CD4-positive, alpha-beta T cell (primary cell): ENCODE results near the gene TRIM15. TPM values are rescaled to one million over a fixed set of nuclear protein-coding genes. Genes with fewer than 3 reads are reported as not detected.
A peak's percentile ranks its signal among the peaks of the same experiment; 100 is the strongest.

Experiments
- ATAC-seq: fragments of 200-7000 bp; cut with Tn5 transposase; one replicate; pipeline ENCODE4 v1.10.0; 2022; ENCODE audit warnings: mild to moderate bottlenecking; ENCODE audit not compliant: poor library complexity
- CTCF ChIA-PET: fragments of 350-600 bp; sonication (Branson Sonifier 250); formaldehyde crosslinking; loops from one replicate; lab custom pipeline; 2021; ENCODE audit warnings: antibody characterized with exemption, inconsistent platforms; lab: Charles Lee
- POLR2A ChIA-PET: fragments of 350-600 bp; sonication (Branson Sonifier 250); formaldehyde crosslinking; loops from one replicate; lab custom pipeline; 2021; ENCODE audit warnings: antibody characterized with exemption, inconsistent platforms; lab: Charles Lee
- DNase-seq, 14 experiments: peaks; one replicate each; pipeline ENCODE4 v3.0.0-alpha.2; 2013 to 2020; ENCODE audit warnings: mixed read lengths in 2 of 14
- H3K27ac ChIP-seq, 2 donors: one replicate each; pipeline versions ENCODE4 v1.5.1 to v1.7.0; 2013; ENCODE audit warnings: low read length in 2 of 2, low read depth in 1 of 2, mild to moderate bottlenecking in 1 of 2
- H3K27me3 ChIP-seq, 2 experiments: 1 replicate in 1 of 2; 2 replicates in 1 of 2; pipeline versions ENCODE4 v1.6.1 to v1.7.0; 2013; ENCODE audit warnings: low read length in 2 of 2, control low read depth in 1 of 2, mild to moderate bottlenecking in 1 of 2, moderate library complexity in 1 of 2; ENCODE audit not compliant: insufficient read depth in 2 of 2, control insufficient read depth in 1 of 2
- H3K36me3 ChIP-seq: one replicate; pipeline ENCODE4 v1.6.1; 2013; ENCODE audit warnings: low read length, control low read depth; ENCODE audit not compliant: insufficient read depth
- H3K4me1 ChIP-seq: one replicate; pipeline ENCODE4 v1.6.1; 2013; ENCODE audit warnings: low read length, control low read depth; ENCODE audit not compliant: insufficient read depth
- H3K4me3 ChIP-seq: one replicate; pipeline ENCODE4 v1.5.1; 2013; ENCODE audit warnings: mild to moderate bottlenecking, low read length, moderate library complexity
- H3K9me3 ChIP-seq, 2 experiments: 1 replicate in 1 of 2; 2 replicates in 1 of 2; pipeline versions ENCODE4 v1.6.1 to v1.7.0; 2013; ENCODE audit warnings: low read length in 2 of 2, mild to moderate bottlenecking in 2 of 2, control low read depth in 1 of 2, moderate library complexity in 1 of 2; ENCODE audit not compliant: control insufficient read depth in 1 of 2, insufficient read depth in 1 of 2
- H3K27ac Mint-ChIP-seq: one replicate; pipeline ENCODE4 v1.8.0; 2020; ENCODE audit warnings: mixed read lengths
- H3K27me3 Mint-ChIP-seq: one replicate; pipeline ENCODE4 v1.8.0; 2021; ENCODE audit warnings: mixed read lengths
- H3K36me3 Mint-ChIP-seq: one replicate; pipeline ENCODE4 v1.8.0; 2021; ENCODE audit warnings: low read depth, mixed read lengths
- H3K4me1 Mint-ChIP-seq: one replicate; pipeline ENCODE4 v1.8.0; 2021; ENCODE audit warnings: low read depth, mixed read lengths
- H3K4me3 Mint-ChIP-seq: one replicate; pipeline ENCODE4 v1.8.0; 2020; ENCODE audit warnings: mild to moderate bottlenecking, mixed read lengths
- H3K9me3 Mint-ChIP-seq: one replicate; pipeline ENCODE4 v1.8.0; 2020; ENCODE audit warnings: mixed read lengths
- intact Hi-C, 2 experiments: fragments of 100-400 bp; cut with DNase I in 1 of 2; cut with micrococcal nuclease in 1 of 2; formaldehyde crosslinking; loops; one replicate each; pipeline versions ENCODE4 v1.15.1 to v1.9.0; 2023 to 2025; cut with DNase I, micrococcal nuclease
- total RNA-seq, 174 experiments: library from RNA in 2 of 174; stranded (reverse) in 2 of 174; gene quantifications; one replicate each; pipeline ENCODE4 v1.2.3 and lab custom pipeline; 2021 to 2026
- TF ChIP-seq, protein P1 (sequence below): fragments of 200-600 bp; IDR thresholded peaks from one replicate; pipeline ENCODE4 v1.8.0; 2022; ENCODE audit warnings: antibody characterized with exemption, mild to moderate bottlenecking

Gene TRIM15
- total RNA-seq, 2 experiments from 2014 or later = not detected

DNA sequence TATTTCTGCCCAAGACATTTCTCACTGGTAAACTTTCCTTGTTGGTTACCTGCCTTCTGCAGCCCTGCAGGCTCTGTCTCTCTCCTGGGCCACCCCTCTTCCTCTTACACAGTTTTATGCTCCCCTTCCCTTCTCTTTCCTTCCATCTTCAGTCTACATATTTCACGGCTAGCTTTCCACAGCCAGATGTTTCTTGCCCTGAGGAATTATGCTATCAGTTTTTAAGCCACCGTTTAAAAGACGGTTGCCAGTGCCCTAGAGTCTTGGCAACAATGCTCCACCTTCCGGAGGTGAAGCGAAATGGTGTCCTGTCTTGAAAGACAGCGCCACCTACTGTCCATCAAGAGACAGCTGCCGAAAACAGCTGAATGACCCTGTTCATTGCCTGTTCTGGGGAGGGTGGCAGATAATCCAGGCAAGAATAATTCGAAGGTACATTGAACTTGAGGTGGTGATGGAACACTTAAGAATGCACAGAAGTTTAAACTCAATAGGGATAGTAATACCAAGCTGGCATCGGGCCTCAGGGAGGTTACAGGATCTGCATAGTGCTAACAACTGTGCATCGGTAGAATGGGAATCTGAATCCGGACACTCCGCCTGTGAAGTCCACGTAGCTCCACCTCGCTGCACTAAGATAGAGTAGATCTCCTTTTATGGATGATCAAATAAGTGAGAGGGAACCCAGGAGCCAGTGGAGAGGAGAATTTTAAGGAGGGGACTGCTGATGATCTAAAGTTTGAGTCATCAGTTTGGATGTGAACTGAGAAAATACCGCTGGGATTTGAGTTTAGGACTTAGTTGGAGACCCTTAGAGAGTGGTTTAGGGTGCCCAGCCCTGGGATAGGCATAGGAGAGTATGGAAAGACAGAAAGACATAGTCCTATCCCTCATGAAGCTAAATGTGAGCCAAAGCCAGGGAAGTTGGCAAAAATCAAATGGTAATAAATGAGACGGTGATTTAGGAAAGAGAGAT, 32.2 kb upstream of the TRIM15 start:
- peaks cover 13% of the 10 kb centered on the region for H3K4me1 ChIP-seq
- H3K27ac Mint-ChIP-seq = no peak overlapping the region
- peaks cover 5% of the 10 kb centered on the region for H3K4me1 Mint-ChIP-seq
- peaks cover 0 to 8% of the 10 kb centered on the region in 2 experiments for H3K9me3 ChIP-seq
- H3K36me3 Mint-ChIP-seq = no peaks in the 10 kb centered on the region
- ChIA-PET POLR2A (interaction anchor here (1.0 to 2.2 kb wide), 5 partner anchors 28 to 194 kb away, joined by 3 to 22 read pairs (median 4); partner anchors contain the start of gene PPP1R11), CTCF (interaction anchor here (0.5 to 8.2 kb wide), 25 partner anchors 8 to 1270 kb away, joined by 3 to 198 read pairs (median 4); partner anchors contain the start of genes POLR1H and PPP1R11)
- no peak overlapping the region for H3K27ac ChIP-seq
- intact Hi-C loops = loop anchor here (1.0 to 2.0 kb wide), 2 partner anchors 28 to 282 kb away; no protein-coding TSS in a partner anchor
- no peaks in the 10 kb centered on the region for H3K9me3 Mint-ChIP-seq
- H3K36me3 ChIP-seq = no peaks in the 10 kb centered on the region
- H3K4me3 ChIP-seq = no peak overlapping the region
- ATAC-seq (peak; percentile 98), DNase-seq (peak; percentile 45 to 92 (median 60))
- H3K27me3 Mint-ChIP-seq = peaks cover 71% of the 10 kb centered on the region
- TF ChIP-seq, protein P1, sequence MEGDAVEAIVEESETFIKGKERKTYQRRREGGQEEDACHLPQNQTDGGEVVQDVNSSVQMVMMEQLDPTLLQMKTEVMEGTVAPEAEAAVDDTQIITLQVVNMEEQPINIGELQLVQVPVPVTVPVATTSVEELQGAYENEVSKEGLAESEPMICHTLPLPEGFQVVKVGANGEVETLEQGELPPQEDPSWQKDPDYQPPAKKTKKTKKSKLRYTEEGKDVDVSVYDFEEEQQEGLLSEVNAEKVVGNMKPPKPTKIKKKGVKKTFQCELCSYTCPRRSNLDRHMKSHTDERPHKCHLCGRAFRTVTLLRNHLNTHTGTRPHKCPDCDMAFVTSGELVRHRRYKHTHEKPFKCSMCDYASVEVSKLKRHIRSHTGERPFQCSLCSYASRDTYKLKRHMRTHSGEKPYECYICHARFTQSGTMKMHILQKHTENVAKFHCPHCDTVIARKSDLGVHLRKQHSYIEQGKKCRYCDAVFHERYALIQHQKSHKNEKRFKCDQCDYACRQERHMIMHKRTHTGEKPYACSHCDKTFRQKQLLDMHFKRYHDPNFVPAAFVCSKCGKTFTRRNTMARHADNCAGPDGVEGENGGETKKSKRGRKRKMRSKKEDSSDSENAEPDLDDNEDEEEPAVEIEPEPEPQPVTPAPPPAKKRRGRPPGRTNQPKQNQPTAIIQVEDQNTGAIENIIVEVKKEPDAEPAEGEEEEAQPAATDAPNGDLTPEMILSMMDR = peak; percentile 100
- H3K4me3 Mint-ChIP-seq = no peak overlapping the region
- peaks cover 37 to 58% of the 10 kb centered on the region in 2 experiments for H3K27me3 ChIP-seq

DNA sequence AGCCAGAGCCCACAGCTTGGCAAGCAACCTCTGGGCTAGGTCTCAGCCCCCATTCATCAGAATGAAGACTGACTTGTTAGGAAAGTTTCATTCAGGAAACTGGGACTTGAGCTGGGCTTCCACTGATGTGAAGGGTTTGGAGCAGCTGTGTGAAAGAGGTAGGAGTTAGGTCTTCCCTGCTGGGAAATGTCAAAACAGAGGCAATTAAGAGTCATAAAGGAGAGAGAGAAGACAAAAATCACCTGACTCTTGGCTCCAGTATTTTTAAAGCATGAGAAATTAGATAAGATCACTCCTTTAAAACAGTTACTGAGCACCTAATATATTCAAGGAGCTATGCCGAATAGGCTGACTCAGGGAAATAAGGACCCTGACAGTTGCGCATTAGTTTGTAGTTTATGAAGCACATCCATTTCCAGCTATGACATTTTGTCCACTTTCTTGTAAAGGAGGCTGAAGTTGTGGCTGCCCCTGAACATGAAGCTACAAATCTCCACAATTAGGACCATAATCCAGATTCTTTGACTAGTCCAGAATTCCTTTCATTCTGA, 31.3 kb upstream of the TRIM15 start:
- intact Hi-C loops = loop anchor here (1.0 to 2.0 kb wide), 2 partner anchors 29 to 283 kb away; no protein-coding TSS in a partner anchor
- Mint-ChIP-seq H3K36me3 (no peaks in the 10 kb centered on the region), H3K27me3 (peaks cover 66% of the 10 kb centered on the region), H3K4me1 (peaks cover 5% of the 10 kb centered on the region), H3K27ac (no peak overlapping the region), H3K9me3 (no peaks in the 10 kb centered on the region), H3K4me3 (no peak overlapping the region)
- Histone ChIP-seq H3K27me3 (peaks cover 34 to 50% of the 10 kb centered on the region in 2 experiments), H3K4me3 (no peak overlapping the region), H3K4me1 (peaks cover 13% of the 10 kb centered on the region), H3K27ac (no peak overlapping the region), H3K36me3 (no peaks in the 10 kb centered on the region), H3K9me3 (peaks cover 0 to 8% of the 10 kb centered on the region in 2 experiments)
- TF ChIP-seq, protein P1 = no peak
- ChIA-PET POLR2A (interaction anchor here (1.5 to 2.2 kb wide), 2 partner anchors 29 to 66 kb away, joined by 4 to 22 read pairs; partner anchors contain the start of gene PPP1R11), CTCF (interaction anchor here (0.5 to 8.2 kb wide), 7 partner anchors 15 to 481 kb away, joined by 3 to 198 read pairs (median 3); partner anchors contain the start of genes POLR1H and PPP1R11)
- no peak for ATAC-seq
- no peak for DNase-seq

DNA sequence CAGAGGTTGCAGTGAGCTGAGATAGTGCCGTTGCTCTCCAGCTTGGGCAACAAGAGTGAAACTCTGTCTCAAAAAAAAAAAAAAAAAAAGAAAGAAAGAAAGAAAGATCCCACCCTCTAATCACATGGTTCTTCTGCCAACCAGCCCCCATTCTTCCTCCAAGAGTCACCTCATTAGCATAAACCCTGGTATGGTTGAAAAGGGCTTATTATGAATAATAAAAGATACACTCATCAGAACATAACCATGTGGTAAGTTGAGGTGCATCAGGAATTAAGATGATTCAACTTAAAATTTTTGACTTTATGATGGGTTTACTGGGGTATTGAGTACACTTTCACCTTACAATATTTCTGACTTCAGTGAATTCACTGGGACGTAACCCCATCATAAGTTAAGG, 28.2 kb upstream of the TRIM15 start:
- H3K4me3 ChIP-seq = no peak overlapping the region

More for the DNA sequence above, 28.2 kb upstream of the TRIM15 start:
- H3K27ac ChIP-seq = no peak overlapping the region
- H3K4me1 ChIP-seq = peaks cover 7% of the 10 kb centered on the region
- ChIA-PET POLR2A (no interaction called here), CTCF (interaction anchor here (8.2 kb wide), 1 partner anchor 32 kb away, joined by 198 read pairs; no protein-coding TSS in a partner anchor)
- Mint-ChIP-seq H3K9me3 (no peaks in the 10 kb centered on the region), H3K27me3 (peaks cover 55% of the 10 kb centered on the region), H3K36me3 (no peaks in the 10 kb centered on the region), H3K27ac (no peak overlapping the region), H3K4me3 (no peak overlapping the region), H3K4me1 (peaks cover 5% of the 10 kb centered on the region)
- ATAC-seq = no peak
- peaks cover 15 to 23% of the 10 kb centered on the region in 2 experiments for H3K27me3 ChIP-seq
- H3K9me3 ChIP-seq = no peaks in the 10 kb centered on the region
- DNase-seq = no peak
- H3K36me3 ChIP-seq = no peaks in the 10 kb centered on the region
- intact Hi-C loops = no loop called here
- TF ChIP-seq, protein P1 = no peak
